Measurements from ENCODE around the gene RAB31. TPM values are rescaled to one million over a fixed set of nuclear protein-coding genes. Genes with fewer than 3 reads are reported as not detected.
A peak's percentile ranks its signal among the peaks of the same experiment; 100 is the strongest.

Gene RAB31
- total and polyA plus RNA-seq, 8 donors: 1.4 to 28.2 (median 4.5) TPM

DNA sequence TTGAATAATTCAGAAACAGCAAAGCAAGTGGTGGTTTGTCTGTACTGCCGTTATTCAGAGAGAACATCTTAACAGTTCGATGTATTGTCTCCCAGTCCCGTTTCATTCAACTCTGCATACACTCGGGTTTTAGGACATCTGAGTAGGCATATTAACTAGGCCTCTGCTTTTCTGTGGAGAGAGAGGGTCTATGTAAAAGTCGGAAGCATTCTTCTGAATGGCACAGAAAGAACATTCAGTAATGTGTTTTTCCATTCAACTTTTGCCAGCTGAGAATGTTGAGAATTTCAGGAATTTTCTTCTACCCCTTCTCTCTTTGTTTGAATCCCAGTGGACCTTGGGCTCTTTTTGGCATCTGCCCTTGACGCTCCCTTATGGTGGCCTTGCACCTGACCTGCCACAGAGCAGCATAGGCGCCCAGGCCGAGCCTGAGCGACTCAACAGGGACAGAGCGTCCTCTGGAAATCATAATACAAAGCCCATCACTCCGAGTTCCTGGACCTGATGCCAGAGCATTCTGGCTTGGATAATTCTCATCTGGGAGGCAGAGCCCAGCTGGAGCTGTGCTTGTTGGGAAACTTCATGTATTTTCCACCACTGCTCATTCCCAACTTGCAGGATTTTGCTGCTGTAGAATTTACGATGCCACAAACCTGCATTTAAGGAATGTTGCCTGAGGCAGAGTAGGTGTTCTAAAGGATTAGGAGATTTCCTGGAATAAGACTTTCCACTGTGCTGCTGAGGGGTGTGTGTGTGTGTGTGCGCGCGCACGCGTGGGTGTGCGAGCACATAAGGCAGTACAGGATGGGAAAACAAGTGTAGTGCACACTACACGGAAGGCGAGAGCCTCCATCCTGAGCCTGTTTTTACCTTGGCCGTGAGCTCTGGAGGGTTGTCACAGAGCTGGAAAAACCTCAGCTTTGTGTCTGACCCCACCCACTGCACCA is 100.5 kb downstream of the RAB31 start:
- Histone ChIP-seq H3K27ac (no peak overlapping the region), H3K36me3 (no peaks in the 10 kb centered on the region), H3K9me3 (no peaks in the 10 kb centered on the region), H3K27me3 (no peaks in the 10 kb centered on the region), H3K4me1 (no peaks in the 10 kb centered on the region), H3K4me3 (no peak overlapping the region)
- 66% methylated on average over 21 of the region's 21 CpGs for WGBS, 2 donors
- DNase-seq (peak in 2 of 6 donors; percentile 17 to 46), ATAC-seq (peak; percentile 13 to 74 (median 52)), FAIRE-seq (no peak)
- TF ChIP-seq, protein P1, sequence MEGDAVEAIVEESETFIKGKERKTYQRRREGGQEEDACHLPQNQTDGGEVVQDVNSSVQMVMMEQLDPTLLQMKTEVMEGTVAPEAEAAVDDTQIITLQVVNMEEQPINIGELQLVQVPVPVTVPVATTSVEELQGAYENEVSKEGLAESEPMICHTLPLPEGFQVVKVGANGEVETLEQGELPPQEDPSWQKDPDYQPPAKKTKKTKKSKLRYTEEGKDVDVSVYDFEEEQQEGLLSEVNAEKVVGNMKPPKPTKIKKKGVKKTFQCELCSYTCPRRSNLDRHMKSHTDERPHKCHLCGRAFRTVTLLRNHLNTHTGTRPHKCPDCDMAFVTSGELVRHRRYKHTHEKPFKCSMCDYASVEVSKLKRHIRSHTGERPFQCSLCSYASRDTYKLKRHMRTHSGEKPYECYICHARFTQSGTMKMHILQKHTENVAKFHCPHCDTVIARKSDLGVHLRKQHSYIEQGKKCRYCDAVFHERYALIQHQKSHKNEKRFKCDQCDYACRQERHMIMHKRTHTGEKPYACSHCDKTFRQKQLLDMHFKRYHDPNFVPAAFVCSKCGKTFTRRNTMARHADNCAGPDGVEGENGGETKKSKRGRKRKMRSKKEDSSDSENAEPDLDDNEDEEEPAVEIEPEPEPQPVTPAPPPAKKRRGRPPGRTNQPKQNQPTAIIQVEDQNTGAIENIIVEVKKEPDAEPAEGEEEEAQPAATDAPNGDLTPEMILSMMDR (IDR thresholded peaks at IDR 0.05): no peak
- intact Hi-C loops (cut with DNase I): no loop called here

DNA sequence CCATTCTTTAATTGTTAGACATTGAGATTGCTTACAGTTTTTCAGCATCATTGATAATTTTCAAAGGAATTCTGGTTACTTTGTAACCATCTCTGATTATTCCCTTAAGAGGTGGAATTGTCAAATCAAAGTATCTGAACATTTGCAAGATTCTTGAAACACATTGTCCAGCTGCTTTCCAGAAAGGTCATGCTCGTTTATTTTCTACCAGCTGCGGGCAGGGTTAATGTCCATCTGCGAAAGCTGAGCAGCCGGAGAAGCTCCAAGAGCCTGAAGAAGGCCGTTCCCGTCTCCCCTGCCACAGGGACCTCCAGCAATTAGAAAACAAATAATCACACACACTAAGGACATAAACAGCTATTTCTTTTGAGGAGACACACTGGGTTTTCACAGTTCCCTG is 101.6 kb downstream of the RAB31 start:
- Histone ChIP-seq H3K4me1 (no peaks in the 10 kb centered on the region), H3K4me3 (no peak overlapping the region), H3K27ac (no peak overlapping the region), H3K36me3 (no peaks in the 10 kb centered on the region), H3K9me3 (no peaks in the 10 kb centered on the region), H3K27me3 (no peaks in the 10 kb centered on the region)
- DNase-seq (no peak), ATAC-seq (no peak), FAIRE-seq (no peak)
- WGBS, 2 donors: 75 to 82% methylated on average over 6 of the region's 6 CpGs
- intact Hi-C loops (cut with DNase I): no loop called here
- TF ChIP-seq, protein P1 (IDR thresholded peaks at IDR 0.05): no peak

DNA sequence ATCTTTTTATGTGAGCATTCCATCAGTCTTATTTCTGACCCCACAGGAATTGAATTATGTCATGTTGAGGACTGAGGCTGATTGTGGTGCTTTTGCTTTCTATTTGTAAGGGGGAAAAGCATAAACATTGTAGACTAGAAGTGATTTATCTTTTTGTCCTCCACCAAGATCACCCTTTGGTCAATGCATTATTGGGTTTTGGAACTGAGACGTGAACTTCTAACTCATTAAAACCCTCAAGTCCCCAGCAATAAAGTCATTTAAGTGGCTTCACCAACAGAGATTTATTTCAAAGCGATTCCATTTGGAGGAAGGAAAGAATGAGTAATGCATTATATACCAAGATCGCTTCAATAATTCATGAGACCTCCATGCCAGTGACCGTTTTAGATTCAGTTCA is 102.2 kb downstream of the RAB31 start:
- no peaks in the 10 kb centered on the region for H3K4me1 ChIP-seq
- no peaks in the 10 kb centered on the region for H3K9me3 ChIP-seq
- FAIRE-seq: no peak
- WGBS, 2 donors: 84% methylated on average over 4 of the region's 4 CpGs
- TF ChIP-seq, protein P1 (IDR thresholded peaks at IDR 0.05): no peak
- no peak for ATAC-seq
- intact Hi-C loops (cut with DNase I): no loop called here
- no peak for DNase-seq
- H3K4me3 ChIP-seq: no peak overlapping the region
- no peaks in the 10 kb centered on the region for H3K27me3 ChIP-seq
- H3K27ac ChIP-seq: no peak overlapping the region
- no peaks in the 10 kb centered on the region for H3K36me3 ChIP-seq

DNA sequence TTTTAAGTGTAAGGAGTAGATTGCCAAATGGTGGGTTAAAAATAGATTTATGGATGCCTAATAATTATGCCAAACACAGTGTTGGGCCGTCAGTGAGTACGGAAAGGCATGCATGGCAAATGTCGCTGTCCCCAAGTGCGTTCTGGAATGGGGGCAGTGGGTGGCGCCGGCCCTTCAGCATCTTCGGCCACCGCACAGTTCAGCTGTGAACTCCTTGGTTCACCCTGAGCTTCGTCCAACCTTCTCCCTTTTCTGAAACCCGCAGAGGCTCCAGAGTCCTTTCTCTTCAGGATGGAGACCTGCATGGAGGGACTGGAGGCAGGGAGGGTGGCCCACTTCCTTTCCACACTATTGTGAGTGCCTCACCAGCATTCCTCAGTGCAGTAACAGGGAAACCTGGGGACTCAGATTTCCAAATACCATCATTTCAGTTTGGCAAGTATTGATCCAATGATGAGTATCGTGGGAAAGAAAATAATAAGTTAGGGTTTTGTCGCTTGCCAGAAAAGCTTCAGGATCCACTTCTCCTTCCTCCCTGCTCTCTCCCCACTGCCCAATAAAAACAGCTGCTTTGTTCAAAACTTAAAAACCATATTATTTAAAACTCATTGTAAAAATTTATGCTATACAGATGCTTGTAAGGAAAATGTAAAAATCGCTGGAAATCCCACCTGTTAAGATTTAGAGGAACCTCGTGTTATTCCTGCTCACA is 103.0 kb downstream of the RAB31 start:
- Histone ChIP-seq H3K36me3 (no peaks in the 10 kb centered on the region), H3K27ac (no peak overlapping the region), H3K9me3 (no peaks in the 10 kb centered on the region), H3K4me3 (no peak overlapping the region), H3K27me3 (no peaks in the 10 kb centered on the region), H3K4me1 (no peaks in the 10 kb centered on the region)
- DNase-seq: no peak
- intact Hi-C loops (cut with DNase I): no loop called here
- TF ChIP-seq, protein P1 (IDR thresholded peaks at IDR 0.05): no peak
- 79 to 80% methylated on average over 14 of the region's 14 CpGs for WGBS, 2 donors
- no peak for FAIRE-seq
- no peak for ATAC-seq

Data from pancreas (tissue), 10 donors.